RPMI8226 (cell line): ENCODE results near the gene GABRR1.

Experiments
- DNase-seq: peaks from one replicate; pipeline ENCODE4 v3.0.0-alpha.2; 2015

GABRR1 gene

DNA sequence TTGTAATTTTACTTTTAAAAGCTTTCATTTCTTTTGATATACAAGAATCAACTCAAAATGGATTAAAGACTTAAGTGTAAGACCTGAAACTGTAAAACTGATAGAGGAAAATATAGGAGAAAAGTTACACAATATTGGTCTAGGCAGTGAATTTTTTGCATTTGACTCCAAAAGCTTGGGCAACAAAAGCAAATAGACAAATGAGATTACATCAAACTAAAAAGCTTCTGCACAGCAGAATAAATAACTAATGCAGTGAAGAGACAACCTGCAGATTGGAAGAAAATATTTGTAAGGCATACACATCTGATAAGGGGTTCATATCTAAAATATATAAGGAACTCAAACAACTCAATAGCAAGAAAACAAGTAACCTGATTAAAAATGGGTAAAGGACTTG, 3.0 kb downstream of the GABRR1 start:
- DNase-seq = no peak

DNA sequence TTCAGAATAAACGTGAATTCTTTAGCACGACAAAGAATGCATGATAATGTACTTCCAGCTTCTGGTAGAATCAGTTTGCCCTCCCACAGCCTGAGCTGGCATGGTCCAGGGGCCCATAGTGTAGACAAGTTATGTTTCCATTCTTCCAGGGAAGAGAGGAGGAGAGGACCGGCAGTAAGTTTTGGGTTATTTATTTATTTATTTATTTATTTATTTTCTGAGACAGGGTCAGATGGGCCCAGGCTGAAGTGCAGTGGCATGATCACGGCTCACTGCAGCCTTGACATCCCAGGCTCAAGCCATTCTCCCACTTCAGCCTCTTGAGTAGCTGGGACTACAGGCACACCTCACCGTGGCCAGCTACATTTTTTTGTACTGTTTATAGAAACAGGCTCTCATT, 4.7 kb downstream of the GABRR1 start:
- no peak for DNase-seq

DNA sequence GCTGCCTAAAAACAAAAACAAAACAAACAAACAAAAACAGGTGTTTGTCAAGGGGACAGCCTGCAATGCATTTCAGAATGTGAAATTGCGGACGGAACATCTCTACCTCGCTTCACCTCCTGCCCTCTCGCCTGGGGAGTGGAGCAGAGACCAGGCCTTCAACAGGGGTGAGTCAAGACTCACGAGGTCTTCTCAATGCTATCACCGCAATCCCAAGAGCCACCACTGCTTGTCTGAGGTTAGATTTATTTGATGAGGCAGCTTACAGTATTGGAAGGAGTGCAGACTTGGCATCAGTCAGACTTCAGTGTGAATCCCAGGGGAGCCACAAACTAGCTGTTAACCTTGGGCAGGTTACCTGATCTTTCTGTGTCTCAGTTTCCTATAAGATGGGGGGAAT, 7.7 kb downstream of the GABRR1 start:
- no peak for DNase-seq

DNA sequence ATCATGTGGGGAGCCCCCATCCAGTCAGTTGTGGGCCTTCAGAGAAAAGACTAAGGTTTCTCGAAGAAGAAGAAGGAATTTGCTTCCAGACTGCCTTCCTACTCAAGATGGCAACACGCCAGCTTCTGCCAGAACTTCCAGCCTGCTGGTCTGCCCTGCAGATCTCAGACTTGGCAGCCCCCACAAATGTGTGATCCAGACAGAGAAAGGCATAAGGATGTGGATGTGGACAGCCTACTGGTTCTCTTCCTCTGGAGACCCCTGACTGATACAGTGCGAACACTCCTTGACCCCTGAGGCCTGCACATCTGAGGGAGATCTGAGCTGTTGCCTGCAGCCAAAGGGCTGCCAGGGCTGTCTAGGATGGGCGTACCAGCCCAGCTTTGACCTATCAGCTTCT, 8.6 kb downstream of the GABRR1 start:
- DNase-seq = no peak

DNA sequence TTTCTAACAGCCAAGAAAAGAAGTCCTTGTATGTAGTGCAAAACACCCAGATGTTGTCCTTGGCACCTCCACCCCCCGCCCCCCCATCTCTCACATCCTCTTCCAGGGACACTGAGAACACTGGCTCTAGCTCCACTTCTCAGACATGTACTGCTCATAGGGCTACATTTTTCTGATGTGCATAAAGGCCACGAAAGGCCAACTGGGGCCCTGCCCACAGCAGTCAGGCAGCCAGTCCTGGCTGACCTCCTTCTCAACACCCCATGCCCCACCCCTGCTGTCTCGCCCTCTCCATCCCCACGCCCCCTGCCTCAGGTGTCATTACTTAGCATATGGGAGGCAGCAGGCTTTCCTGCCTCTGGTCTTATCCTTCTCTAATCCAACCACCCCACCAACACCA, 11.3 kb downstream of the GABRR1 start:
- peak; percentile 82 for DNase-seq

DNA sequence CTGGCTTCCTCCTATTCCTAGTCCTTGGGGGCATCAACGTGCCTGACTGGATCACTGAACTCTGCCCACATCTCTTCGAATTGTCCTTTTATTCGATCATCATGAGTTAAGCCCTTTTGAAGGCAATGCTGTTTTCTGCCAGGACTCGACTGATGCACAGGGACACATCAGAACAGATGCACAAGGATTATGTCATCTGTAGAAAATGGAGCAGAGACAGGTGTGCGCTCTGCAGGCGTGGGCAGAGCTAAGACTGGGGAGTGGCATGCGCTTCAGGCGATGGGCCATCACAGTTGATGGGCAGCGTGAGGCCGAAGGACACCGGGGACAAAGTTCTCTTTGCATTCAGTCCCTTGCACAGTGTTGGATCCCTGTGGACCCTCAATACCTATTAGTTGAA, 13.1 kb downstream of the GABRR1 start:
- no peak for DNase-seq

DNA sequence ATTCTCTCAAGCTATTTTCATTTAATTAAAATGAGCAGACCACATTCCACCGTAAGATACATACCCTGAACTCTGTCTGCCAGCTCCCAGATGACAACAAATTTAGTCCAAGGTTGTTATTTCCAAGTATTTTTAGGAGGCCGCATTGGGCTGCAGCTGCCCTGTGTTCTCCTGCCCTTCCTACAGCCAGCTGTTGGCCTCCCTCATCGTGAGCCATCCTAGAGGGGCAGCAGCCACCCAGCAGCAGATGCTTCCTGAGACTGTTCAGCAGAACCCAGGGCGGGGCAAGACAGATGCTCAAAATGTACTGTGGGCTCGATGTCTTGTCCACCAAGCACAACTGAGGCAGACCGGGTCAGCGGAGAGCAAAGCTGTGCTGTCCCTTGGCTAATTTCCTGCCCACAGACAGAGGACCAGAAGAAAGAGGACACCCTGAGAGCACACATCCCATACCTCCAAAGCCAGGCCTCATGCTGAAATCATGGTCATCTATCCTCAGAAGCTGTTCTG, 16.4 kb downstream of the GABRR1 start:
- no peak for DNase-seq

DNA sequence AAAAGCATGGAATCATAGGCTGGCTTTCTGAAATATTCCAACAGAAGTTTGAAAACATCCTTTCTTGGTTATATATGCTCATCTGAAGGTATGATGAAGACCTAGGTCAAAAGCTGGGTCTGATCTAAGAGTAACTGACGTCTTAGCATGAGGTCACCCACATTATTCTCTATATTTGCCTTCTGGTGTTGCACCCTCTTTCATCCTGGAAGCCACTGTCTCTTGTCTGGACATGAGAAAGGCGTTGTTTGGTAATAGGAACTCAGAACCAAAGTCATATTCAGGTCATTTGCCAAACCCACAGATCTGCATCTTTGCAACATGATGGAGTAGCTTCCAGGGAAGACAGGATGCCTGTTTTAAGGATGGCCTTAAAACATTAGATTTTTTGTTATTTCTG, 17.6 kb downstream of the GABRR1 start:
- DNase-seq = no peak

DNA sequence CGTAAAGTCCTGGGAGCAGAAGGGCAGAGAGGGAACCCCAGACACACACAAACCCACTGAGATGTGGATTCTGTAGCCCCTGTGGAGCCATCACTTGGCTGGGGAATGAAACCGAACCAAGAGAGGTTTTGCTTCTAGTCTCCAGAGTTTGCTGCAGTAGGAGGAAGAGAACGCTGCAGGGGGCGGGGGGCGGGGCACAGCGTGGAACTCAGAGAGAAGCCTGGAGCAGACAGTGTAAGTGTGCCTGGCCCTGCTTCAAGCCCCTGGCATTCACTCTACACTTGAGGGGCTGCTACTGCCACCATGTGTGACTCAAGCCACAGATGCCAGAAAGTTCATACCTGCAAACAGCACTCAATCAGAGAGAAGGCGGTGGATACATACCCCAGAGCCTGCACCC, 18.9 kb downstream of the GABRR1 start:
- no peak for DNase-seq

DNA sequence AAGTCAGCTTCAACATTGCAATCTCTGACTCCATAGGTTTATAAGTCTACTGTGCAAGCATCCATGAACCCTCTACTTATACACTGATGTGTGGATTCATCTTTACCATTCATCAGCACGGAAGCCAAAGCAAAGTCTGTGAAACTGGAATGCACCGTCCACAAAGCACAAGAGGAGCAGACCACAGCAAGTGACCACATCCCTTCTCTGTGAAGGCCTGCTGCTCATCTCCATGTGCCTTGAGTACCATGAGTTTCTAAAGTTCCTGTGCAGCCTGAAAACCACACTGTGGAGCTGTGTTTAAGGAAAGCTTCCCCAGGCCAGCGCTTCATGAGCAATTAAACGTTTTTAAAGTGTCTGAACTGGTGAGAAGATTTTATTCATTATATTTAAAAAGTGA, 20.0 kb downstream of the GABRR1 start:
- DNase-seq = no peak

DNA sequence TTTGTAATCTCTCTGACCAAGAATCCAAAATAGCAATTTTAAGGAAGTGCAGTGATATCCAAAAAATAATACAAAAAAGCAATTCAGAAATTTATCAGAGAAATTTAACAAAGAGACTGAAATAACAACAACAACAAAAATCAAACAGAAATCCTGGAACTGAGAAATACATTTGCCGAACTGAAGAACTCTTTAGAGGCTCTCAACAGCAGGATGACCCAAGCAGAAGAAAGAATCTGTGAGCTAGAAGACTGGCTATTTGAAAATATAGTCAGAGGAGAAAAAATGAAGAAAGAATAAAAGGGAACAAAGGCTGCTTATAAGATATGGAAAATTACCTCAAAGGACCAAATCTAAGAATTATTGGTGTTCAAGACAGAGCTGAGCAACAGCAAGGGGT, 22.6 kb downstream of the GABRR1 start:
- DNase-seq = no peak

DNA sequence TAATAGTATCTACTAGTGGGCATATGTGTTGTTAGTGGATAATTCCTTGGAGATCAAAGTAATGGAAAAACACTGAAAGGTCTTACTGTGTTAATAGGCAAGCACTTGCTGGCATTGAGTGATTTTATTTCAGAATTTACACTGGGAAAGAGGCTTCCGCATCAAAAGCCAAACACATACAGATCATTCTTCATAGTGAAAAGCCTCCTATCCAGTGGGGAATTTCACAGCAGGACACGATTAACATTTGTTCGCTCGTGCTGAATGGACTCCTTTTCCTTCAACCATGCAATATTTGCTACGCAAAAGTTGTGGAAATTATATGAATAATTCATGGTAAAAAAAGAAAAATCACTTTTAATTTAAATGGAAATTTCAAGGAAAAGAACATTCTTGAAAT, 26.4 kb downstream of the GABRR1 start:
- DNase-seq = no peak

DNA sequence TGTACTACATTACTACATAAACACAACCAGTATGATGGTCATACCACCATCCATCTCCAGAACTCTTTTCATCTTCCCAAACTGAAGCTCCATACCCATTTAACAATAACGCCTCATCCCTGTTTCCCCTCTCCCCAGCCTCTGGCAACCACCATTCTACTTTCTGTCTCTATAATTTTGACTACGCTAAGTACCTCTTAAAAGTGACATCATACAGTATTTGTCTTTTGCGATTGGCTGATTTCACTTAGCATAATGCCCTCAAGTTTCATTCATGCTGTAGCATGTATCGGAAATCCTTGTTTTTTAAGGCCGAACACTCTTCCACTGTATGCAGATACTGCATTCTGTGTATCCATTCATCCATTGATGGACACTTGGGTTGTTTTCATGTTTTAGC, 29.7 kb downstream of the GABRR1 start:
- DNase-seq = no peak

DNA sequence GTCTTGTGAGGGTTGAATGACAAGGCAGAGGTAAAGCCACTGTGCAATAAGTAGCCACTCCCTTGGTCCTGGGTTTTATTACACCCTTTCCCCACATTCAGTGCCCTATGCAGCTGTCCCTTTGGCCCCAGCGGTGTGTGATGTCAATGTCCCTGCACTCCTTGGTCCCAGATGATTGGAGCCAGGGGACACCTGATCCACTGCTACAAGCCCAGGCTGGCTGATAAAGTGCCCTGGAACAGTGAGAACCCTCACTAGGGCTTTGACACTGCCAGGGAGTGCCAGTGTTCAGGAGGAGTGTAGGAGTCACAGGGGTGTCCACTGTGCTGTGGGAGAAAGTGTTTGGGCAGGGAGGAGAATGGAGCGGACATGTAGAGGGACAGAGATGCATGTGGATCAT, 30.4 kb downstream of the GABRR1 start:
- DNase-seq = no peak

DNA sequence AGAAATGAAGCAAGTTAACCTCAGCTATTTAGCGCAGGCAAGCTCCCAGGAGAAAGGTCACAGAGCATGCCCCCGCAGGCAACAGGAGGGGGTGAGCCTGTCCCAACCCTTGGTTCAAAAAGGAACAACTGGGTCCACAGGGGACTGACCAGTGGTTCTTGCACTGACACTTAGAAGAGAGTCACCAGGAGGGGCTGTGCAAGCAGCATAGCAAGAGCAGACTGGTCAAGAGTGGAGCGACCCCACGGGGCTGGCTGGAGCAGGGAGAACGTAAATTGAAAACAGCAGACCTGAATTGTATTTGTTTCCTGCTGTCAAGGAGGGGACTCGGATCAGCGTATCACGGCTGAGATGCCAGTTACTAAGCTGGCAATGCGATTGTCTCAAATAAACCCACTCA, 32.8 kb downstream of the GABRR1 start:
- DNase-seq = no peak

DNA sequence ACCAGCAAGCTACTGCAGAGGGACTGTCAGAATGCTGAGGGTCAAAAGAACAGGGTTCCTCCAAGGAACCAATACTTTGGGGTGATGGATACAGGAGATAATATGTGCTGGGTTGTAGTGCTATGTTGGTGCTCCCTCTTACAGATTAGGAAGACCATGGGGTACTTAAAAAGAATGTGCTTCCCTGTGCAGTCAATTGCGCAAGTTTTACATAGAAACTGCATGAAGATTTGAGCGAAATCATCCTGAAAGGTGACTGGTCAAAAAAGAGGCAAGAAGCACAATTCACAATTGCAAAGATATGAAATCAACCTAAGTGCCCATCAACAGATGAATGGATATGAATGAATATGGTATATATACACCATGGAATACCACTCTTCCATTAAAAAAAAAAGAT, 33.9 kb downstream of the GABRR1 start:
- DNase-seq = no peak

DNA sequence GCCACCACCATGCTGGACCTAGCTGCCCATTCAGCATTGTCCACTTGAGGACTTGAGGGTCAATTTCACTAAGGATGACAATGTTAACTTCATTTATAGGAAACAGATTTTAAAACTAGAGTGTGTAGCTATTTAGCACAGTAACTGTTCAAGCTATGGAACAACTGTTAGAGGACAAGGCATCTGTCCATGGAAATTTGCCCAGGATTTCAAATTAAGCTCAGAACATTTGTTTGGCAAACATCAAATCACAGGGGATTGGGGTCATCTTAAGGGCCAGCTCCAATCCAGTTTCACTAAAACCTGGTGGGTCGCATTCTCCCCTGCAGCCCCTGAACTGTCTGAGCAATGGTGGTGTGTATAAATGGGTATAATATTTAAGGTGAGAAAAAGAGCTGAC, 36.2 kb downstream of the GABRR1 start:
- DNase-seq = no peak

DNA sequence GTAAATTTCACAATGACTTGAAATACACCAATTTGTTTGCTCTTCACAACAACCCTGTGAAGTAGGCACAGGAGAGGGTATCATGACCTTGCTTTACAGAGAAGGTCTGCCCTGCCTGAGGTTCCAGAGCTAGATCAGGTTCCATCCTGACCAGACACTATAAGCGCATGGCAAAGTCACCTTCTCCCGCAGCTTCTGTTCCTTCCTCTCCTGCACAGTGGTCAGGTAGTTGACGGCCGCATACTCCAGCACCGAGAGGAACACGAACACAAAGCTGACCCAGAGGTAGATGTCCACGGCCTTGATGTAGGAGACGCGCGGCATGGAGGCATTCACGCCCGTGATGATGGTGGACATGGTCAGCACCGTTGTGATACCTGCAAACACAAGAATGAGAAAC, 37.0 kb downstream of the GABRR1 start:
- DNase-seq = no peak

DNA sequence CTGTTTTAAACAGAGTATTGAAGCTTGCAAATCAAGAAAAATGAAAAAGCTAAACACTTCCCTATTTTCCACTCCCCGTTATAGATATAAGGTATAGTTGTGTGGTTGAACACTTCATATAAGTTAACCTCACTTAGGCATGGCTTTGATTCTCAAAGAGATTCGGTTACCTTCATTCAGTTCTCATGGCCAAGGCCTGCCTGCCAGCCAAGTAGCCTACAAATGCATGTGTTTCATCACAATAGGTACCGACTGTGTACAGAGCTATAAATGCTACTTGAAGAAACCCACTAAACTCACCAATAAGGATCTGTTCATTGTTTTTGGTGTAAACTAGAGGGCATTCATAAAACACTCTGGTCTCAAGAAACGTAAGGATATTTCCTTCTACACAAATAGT, 43.5 kb downstream of the GABRR1 start:
- no peak for DNase-seq

DNA sequence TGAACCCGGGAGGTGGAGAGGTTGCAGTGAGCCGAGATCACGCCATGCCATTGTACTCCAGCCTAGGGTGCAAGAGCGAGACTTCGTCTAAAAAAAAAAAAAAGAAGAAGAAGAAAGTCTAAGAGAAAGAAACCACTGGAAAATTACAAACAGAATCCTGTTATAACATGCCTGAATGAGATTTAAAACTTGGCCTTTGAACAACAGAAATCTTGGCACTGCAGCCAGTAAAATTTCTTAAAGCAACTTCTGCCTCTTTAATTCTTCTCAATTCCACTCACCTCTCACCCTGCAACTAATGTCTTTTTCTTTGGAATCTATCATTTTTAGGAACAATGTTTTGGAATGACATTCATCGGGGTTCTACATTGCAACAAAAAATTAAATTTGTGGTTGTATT, 45.0 kb downstream of the GABRR1 start:
- DNase-seq = no peak

DNA sequence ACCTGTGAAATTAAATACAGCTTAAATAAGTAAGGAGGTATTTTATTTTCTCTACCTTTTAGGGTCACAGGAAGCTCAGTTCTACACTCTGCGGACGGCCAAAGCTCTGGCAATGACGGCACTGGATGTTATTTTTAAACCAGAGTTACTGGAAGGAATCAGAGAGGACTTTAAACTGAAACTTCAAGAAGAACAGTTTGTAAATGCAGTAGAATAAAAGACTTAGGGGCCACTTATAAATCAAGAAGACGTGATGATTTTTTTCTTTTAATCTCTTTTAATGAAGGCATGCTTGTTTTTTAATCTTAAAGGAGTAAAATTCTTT, 55.1 kb downstream of the GABRR1 start:
- no peak for DNase-seq

DNA sequence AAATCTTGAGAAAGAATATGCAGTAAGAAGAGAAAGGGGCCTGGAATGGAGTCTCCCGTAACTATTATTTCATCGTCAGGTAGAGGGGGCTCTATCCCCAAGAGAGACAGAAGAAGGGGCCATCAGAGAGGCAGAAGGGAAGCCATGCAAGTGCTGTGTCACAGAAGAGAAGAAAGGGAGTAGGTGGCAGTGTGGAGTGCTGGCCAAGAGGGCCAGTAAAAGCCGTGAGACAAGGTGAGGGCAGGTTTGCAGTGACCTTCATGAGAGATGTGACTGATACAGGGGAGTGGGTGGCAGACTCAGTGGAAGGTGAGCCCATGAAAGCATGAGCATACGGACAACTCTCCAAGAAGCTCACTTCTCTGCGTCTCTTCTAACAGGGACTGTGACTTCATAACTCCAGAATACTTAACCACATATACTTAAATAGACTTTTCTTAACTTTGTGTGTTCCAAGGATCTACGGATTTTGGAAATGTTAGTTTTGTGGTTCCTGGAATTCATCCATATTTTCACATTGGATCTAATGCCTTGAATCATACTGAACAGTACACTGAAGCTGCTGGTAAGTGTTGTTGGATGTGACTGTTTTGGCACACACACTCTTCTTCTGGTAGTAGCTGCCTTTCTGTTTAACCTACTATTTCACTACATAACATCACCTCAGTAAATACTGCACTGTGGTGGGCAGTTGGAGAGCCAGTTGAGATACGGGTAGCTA, 55.7 kb downstream of the GABRR1 start:
- no peak for DNase-seq

DNA sequence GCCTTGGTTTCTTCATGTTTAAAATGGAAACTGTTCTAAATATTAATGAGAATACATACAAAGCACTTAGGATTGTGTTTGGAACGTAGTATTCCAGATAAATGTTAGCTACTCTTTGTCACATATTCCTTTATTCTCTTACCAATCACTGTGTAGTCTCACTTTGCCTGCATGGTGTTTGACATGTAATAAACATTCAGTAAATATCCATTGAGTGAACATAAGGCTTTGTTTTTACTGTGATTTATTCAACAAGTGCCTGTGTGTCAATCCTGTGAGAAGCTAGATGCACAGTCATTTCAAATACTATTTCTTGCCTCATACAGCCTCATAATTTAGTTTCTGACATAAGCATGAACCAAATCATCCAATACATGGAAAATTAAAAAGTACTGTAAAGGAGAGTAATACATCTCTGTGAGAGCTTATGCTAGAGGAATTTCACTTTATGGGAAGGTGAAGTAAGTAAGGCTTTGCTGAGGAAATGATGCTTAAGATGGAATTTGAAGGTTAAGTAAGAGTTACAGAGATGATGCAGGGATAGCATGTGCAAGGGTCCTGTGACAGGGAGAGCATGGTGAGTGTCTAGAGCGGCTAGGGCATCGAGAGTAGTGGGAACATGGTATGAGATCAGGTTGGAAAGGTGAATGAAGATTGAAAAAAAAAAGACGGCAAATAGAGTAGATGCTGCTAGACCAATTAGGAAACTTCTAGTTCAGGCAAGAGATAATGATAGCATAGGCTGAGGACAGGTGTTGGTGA, 56.6 kb downstream of the GABRR1 start:
- DNase-seq = no peak

DNA sequence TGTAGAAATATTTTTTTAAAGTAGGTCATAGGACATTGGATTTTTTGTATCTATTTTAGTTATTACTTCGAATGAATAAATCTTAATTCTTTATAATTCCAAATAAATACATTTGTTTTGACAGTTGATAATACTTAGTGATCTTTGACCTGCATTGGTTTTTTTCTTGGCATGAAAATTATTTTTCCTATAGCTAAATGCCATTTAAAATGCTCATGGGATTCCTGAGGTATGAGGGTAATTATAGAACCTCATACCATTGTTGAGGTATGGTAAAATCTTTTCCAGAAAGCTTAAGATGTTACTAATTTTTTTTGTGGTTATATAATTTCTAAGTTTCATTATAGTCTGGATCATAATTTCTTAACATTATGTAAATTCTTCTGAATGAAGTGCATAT, 63.0 kb downstream of the GABRR1 start:
- DNase-seq = no peak
